SU-DHL-6 (cell line): Measurements from ENCODE around the gene SPOCK1.

Experiments used
- H2AFZ ChIP-seq: fragments of 200-600 bp; sonication (generic); 2 replicates; pipeline ENCODE4 v1.6.1; 2014; ENCODE audit warnings: low read depth, mild to moderate bottlenecking, moderate library complexity, mixed read lengths, antibody characterized with exemption, low read length; ENCODE audit not compliant: severe bottlenecking
- H3F3A ChIP-seq: fragments of 200-600 bp; shearing (Covaris generic); 2 replicates; pipeline ENCODE4 v1.6.0; 2016; ENCODE audit warnings: antibody characterized with exemption, mild to moderate bottlenecking; ENCODE audit not compliant: insufficient read depth
- H3K27ac ChIP-seq: fragments of 200-600 bp; sonication (generic); 2 replicates; pipeline ENCODE4 v1.5.1; 2016; ENCODE audit warnings: low read depth, mild to moderate bottlenecking, low read length, moderate library complexity, mixed read lengths
- H3K27me3 ChIP-seq: fragments of 200-600 bp; sonication (generic), shearing (Covaris generic); 2 replicates; pipeline ENCODE4 v1.6.0; 2014; ENCODE audit warnings: mild to moderate bottlenecking, low read length
- H3K36me3 ChIP-seq: fragments of 200-600 bp; sonication (generic); 2 replicates; pipeline ENCODE4 v1.6.1; 2014; ENCODE audit warnings: mild to moderate bottlenecking, low read length, mixed read lengths
- H3K4me2 ChIP-seq: fragments of 300-600, 200-600 bp; shearing (Covaris generic), sonication (generic); 2 replicates; pipeline ENCODE4 v1.6.0; 2014; ENCODE audit warnings: low read length, low read depth, mild to moderate bottlenecking; ENCODE audit not compliant: poor library complexity, severe bottlenecking
- H3K4me3 ChIP-seq: fragments of 200-600 bp; sonication (generic); 2 replicates; pipeline ENCODE4 v1.5.1; 2014; ENCODE audit warnings: antibody characterized with exemption, low read length, mild to moderate bottlenecking, mixed read lengths; ENCODE audit not compliant: insufficient read depth, poor library complexity, severe bottlenecking
- H3K79me2 ChIP-seq: fragments of 200-600 bp; sonication (generic); 2 replicates; pipeline ENCODE4 v1.6.1; 2014; ENCODE audit warnings: mild to moderate bottlenecking, low read length, moderate library complexity; ENCODE audit not compliant: insufficient read depth
- H3K9ac ChIP-seq: fragments of 200-600 bp; sonication (generic); 2 replicates; pipeline ENCODE4 v1.7.0; 2014; ENCODE audit warnings: mild to moderate bottlenecking, low read length
- H3K9me2 ChIP-seq: fragments of 200-600 bp; sonication (generic); replicated peaks from 2 replicates; pipeline ENCODE4 v1.6.1; 2014; ENCODE audit warnings: low read length; ENCODE audit not compliant: insufficient read depth
- H3K9me3 ChIP-seq: fragments of 200-600 bp; sonication (generic); 2 replicates; pipeline ENCODE4 v1.6.1; 2014; ENCODE audit warnings: low read length, mixed read lengths; ENCODE audit not compliant: insufficient read depth
- H4K20me1 ChIP-seq: fragments of 200-600 bp; sonication (generic); 2 replicates; pipeline ENCODE4 v1.6.1; 2014; ENCODE audit warnings: low read depth, mild to moderate bottlenecking, antibody characterized with exemption, low read length, moderate library complexity, mixed read lengths
- EZH2phosphoT487 ChIP-seq: fragments of 200-600 bp; sonication (generic), shearing (Covaris generic); conservative IDR thresholded peaks from 2 replicates; pipeline ENCODE4 v1.6.1; 2018; ENCODE audit warnings: mild to moderate bottlenecking, antibody characterized with exemption, low read length, moderate library complexity, mixed read lengths
- TF ChIP-seq, protein P1 (sequence below): fragments of 200-600 bp; sonication (generic); IDR thresholded peaks from one replicate; pipeline ENCODE4 v1.5.1; 2017; ENCODE audit warnings: antibody characterized with exemption, mild to moderate bottlenecking, low read length, moderate library complexity; ENCODE audit not compliant: insufficient read depth, poor library complexity, severe bottlenecking

SPOCK1 gene

DNA sequence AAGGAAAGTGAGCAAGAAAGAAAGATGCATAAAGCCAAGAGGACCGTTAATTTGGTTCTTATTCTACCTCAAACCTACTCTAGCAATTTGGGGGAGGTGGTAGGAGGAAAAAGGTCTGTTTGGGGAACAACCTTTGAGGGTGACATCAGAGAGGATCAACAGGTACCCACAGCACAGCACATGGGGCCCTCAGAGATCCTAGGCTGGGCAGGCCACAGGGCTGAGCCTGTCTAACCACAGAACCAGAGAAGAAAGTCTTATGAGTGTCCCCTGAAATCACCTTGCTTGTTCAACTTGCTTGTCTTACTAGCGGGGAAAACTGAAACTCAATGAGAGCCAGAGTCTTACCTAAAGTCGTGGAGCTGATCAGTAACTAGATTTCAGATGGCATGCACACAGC lies 385.2 kb downstream of the SPOCK1 start:
- no peak overlapping the region for H3K9ac ChIP-seq
- H3F3A ChIP-seq, result no peaks in the 10 kb centered on the region
- H3K79me2 ChIP-seq, result no peaks in the 10 kb centered on the region
- TF ChIP-seq, protein P1, sequence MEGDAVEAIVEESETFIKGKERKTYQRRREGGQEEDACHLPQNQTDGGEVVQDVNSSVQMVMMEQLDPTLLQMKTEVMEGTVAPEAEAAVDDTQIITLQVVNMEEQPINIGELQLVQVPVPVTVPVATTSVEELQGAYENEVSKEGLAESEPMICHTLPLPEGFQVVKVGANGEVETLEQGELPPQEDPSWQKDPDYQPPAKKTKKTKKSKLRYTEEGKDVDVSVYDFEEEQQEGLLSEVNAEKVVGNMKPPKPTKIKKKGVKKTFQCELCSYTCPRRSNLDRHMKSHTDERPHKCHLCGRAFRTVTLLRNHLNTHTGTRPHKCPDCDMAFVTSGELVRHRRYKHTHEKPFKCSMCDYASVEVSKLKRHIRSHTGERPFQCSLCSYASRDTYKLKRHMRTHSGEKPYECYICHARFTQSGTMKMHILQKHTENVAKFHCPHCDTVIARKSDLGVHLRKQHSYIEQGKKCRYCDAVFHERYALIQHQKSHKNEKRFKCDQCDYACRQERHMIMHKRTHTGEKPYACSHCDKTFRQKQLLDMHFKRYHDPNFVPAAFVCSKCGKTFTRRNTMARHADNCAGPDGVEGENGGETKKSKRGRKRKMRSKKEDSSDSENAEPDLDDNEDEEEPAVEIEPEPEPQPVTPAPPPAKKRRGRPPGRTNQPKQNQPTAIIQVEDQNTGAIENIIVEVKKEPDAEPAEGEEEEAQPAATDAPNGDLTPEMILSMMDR, result no peak
- TF ChIP-seq EZH2phosphoT487, result no peak
- no peaks in the 10 kb centered on the region for H4K20me1 ChIP-seq
- no peak overlapping the region for H3K4me3 ChIP-seq
- H3K36me3 ChIP-seq, result no peaks in the 10 kb centered on the region
- no peak overlapping the region for H3K4me2 ChIP-seq
- H3K27ac ChIP-seq, result no peak overlapping the region
- H3K9me2 ChIP-seq, result no peaks in the 10 kb centered on the region
- no peaks in the 10 kb centered on the region for H3K9me3 ChIP-seq
- H3K27me3 ChIP-seq, result no peaks in the 10 kb centered on the region
- H2AFZ ChIP-seq, result no peak overlapping the region

DNA sequence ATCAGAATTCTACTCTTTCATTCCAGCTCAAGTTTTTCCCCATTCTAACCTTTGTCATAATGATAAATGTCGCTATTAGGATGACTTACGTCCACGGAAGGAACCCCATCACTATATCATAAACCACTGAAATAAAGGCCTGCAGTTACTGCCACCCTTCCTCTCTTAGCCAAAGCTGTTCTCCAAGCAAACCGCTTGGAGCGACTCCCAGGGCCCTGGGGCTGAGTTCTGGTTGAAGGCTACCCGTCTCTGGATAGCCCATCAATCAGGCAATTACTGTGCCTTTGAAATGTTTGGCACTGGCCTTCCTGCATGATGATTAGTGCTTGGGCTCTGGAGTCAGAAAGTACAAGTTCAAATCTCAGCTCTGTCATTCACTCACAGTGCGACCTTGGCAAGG lies 386.0 kb downstream of the SPOCK1 start:
- TF ChIP-seq, protein P1, result no peak
- TF ChIP-seq EZH2phosphoT487, result no peak
- Histone ChIP-seq H3K4me3 (no peak overlapping the region), H3K79me2 (no peaks in the 10 kb centered on the region), H3K9me2 (no peaks in the 10 kb centered on the region), H3K9ac (no peak overlapping the region), H3K27me3 (no peaks in the 10 kb centered on the region), H3K9me3 (no peaks in the 10 kb centered on the region), H3K36me3 (no peaks in the 10 kb centered on the region), H3K4me2 (no peak overlapping the region), H3F3A (no peaks in the 10 kb centered on the region), H4K20me1 (no peaks in the 10 kb centered on the region), H3K27ac (no peak overlapping the region), H2AFZ (no peak overlapping the region)

DNA sequence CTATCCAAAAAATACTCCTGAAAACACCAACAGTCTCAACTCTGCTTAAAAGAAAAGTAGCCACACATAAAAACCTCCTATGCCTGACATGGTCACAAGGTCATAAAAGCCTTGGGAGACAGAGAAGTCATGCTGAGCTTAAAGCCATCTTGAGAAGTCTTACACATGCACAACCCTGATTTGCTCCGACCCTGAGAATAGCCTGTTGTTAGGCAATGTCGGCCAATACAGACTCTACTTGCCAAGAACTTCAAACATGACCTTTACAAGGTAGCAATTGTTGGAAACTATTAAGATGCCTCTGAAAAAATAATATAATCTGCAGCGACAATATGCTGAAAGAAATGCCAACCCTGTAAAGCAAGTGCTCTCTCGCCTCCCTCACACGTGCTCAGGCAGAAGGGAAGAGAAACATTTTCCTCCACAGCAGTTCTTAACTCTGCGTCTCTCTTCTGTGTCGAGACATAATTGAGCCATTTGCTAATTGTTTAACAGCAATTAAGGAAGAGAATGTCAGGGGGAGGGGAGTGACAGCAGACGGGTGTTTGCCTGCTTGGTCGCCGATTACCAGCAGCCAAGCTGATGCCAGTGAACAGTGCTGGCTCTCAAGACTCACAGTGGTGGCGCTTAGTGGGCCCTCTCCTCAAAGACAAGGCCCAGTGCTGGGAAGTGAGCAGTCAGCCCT lies 393.6 kb downstream of the SPOCK1 start:
- H3K4me3 ChIP-seq, result no peak overlapping the region
- no peaks in the 10 kb centered on the region for H3K79me2 ChIP-seq
- H4K20me1 ChIP-seq, result no peaks in the 10 kb centered on the region
- no peaks in the 10 kb centered on the region for H3K36me3 ChIP-seq
- no peaks in the 10 kb centered on the region for H3K27me3 ChIP-seq
- H3K9ac ChIP-seq, result no peak overlapping the region
- no peaks in the 10 kb centered on the region for H3K9me3 ChIP-seq
- no peak overlapping the region for H3K4me2 ChIP-seq
- H3K9me2 ChIP-seq, result no peaks in the 10 kb centered on the region
- H3K27ac ChIP-seq, result no peak overlapping the region
- no peaks in the 10 kb centered on the region for H3F3A ChIP-seq
- TF ChIP-seq, protein P1, result no peak
- no peak for TF ChIP-seq EZH2phosphoT487
- H2AFZ ChIP-seq, result no peak overlapping the region
